SU-DHL-6 (cell line): ENCODE data around the gene ZNF440.

ENCODE experiments used
- CTCF ChIP-seq: fragments of 200-600 bp; sonication (generic); IDR thresholded peaks from one replicate; pipeline ENCODE4 v1.5.1; 2017; ENCODE audit warnings: antibody characterized with exemption, mild to moderate bottlenecking, low read length, moderate library complexity; ENCODE audit not compliant: insufficient read depth, poor library complexity, severe bottlenecking
- EZH2phosphoT487 ChIP-seq: fragments of 200-600 bp; sonication (generic), shearing (Covaris generic); conservative IDR thresholded peaks from 2 replicates; pipeline ENCODE4 v1.6.1; 2018; ENCODE audit warnings: mild to moderate bottlenecking, antibody characterized with exemption, low read length, moderate library complexity, mixed read lengths

GRCh38 chr19:11792942-11793341, 21.1 kb upstream of the ZNF440 start:
- TF ChIP-seq CTCF (no peak), EZH2phosphoT487 (no peak)
